Measurements from ENCODE around the gene NOD1.

- TF ChIP-seq CTCF (IDR thresholded peaks at IDR 0.05): no peak
- no peak for TF ChIP-seq EHMT2 (IDR thresholded peaks at IDR 0.05; ENCODE audit: low read depth)
- no peak for TF ChIP-seq USF2 (IDR thresholded peaks at IDR 0.05)
- no peak for TF ChIP-seq CBX2 (IDR thresholded peaks at IDR 0.05; ENCODE audit: borderline replicate concordance, low read depth)
- no peak for TF ChIP-seq EP300 (IDR thresholded peaks at IDR 0.05)
- no peak for TF ChIP-seq POLR2A (IDR thresholded peaks at IDR 0.05; ENCODE audit: low read length)
- TF ChIP-seq MAZ (IDR thresholded peaks at IDR 0.05; ENCODE audit: borderline replicate concordance, low read depth, low read length): no peak
- no peak for TF ChIP-seq PHF8 (IDR thresholded peaks at IDR 0.05; ENCODE audit: borderline replicate concordance, low read depth)
- TF ChIP-seq HMGXB4 (CRISPR knock-in tag; IDR thresholded peaks at IDR 0.05; ENCODE audit: borderline replicate concordance): no peak
- no peak for TF ChIP-seq HDAC2 (IDR thresholded peaks at IDR 0.05)
- TF ChIP-seq ELK1 (IDR thresholded peaks at IDR 0.05; ENCODE audit: low read depth, low read length): no peak
- no peak for TF ChIP-seq ZNF302 (CRISPR knock-in tag; IDR thresholded peaks at IDR 0.05)
- no peak for TF ChIP-seq CHD2 (IDR thresholded peaks at IDR 0.05; ENCODE audit: low read length, partially characterized antibody)
- no peak for TF ChIP-seq RAD21 (conservative IDR thresholded peaks at IDR 0.05 in 1 of 2, IDR thresholded peaks at IDR 0.05 in 1 of 2)
These were observed 42.1 kb downstream of the NOD1 start for GRCh38 chr7:30436518-30436917.

Data from A549 (cell line).